Stimulated activated CD4-positive, alpha-beta T cell treated with anti-CD3 and anti-CD28 coated beads, TNF-alpha, amount 100 ng/mL, for 4 hours (primary cell): ENCODE results near the gene TBC1D3E.
"Not testable (repeated sequence)": the region's sequence is repeated elsewhere in the genome, so short reads cannot be mapped to it uniquely, and the experiment has no call there.

ENCODE experiments used
- DNase-seq, 3 experiments: peaks; one replicate each; pipeline ENCODE4 v3.0.0-alpha.2; 2020; ENCODE audit warnings: low read depth in 3 of 3

Gene TBC1D3E

DNA sequence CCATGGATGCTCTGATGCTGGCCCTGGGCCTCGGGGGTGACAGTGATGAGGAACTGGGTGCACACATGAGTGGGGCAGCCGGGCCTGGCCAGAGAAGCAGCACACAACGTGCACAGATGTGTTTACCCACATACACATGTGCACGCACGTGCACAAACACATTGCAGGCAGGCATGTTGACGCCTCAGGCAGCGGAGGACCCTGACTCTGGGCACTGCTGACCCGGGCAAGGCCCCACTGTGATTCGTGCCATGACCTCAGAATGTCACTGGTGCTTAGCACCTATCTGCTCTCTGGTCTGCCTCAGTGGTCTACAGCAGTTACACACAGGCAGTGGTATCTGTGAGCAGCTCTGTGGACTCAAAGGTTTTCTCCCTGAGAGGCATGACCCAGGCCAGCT lies at the start of gene TBC1D3E:
TBC1D3E (plus strand) TSS at position 301 of the 400 bp plus-strand sequence. CDS start 1,545 bp downstream, outside the sequence.
- DNase-seq = not testable (repeated sequence)

DNA sequence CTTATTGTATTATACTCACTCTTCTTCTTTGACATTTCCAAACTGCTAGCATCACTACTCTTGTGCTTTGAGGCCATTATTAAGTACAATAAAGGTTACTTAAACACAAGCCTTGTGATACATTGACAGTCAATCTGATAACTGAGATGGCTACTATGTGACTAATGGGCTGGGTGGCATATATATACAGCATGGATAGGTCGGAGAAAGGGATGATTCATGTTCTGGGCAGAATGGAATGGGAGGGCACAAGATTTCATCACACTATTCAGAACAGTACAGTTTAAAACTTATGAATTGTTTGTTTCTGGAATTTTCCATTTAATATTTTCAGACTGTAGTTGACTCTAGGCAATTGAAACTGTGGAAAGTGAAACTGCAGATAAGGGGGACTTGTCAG lies 40.4 kb upstream of the TBC1D3E start:
- not testable (repeated sequence) for DNase-seq

DNA sequence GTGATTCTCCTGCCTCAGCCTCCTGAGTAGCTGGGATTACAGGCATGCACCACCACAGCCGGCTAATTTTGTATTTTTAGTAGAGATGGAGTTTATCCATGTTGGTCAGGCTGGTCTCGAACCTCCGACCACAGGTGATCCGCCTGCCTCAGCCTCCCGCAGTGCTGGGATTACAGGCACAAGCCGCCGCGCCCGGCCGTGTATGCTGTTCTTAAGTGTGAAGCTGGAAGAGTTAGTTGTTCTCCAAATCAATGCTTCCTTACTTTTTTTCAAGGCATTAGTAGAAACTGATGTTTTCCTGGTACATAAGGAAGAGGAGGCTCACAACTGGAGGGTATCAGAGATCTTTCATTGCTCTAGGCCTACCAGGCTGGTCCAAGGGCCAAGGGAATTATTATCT lies 39.6 kb upstream of the TBC1D3E start:
- not testable (repeated sequence) for DNase-seq

DNA sequence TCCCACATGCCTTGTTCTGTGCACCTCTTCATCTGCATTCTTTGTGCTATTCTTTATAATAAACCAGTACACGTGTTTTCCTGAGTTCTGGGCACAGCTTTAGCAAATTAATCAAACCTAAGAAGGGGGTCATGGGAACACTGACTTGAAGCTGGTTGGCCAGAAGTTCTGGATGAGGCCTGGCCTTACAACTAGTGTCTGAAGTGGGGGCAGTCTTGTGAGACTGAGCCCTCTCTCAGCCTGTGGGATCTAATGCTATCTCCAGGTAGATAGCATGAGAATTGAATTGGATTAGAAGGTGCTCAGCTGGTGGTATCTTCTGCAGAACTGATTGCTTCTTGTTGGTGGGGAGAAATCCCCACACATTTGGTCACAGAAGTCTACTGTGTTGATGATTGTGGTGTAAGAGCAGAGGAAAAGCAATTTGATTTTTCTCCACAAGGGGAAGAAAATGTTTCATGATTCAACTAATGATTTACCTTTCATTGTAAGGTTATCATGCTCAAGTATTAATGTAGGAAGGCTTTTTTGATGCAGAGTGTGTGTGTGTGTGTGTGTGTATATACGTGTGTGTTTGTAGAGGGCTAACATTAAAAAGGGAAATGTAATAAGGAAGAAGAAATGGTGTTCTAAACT lies 33.6 kb upstream of the TBC1D3E start:
- not testable (repeated sequence) for DNase-seq

DNA sequence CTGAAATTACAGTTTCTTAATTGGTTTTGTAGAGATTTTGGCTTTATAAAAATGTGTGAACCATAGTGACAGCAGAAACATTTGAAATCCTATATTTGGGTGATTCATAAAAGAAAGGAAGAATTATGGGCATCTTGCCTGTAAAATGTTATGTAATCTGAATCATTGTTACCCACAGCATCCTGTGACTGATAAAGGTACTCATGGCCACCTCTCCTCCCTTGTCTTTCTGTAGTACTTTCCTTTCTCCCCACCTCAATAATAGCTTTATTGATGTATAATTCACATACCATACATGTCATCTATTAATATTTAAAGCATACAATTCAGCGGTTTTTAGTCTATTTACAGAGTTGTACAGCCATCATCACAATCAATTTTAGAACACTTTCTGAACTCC lies 28.5 kb upstream of the TBC1D3E start:
- not testable (repeated sequence) for DNase-seq

DNA sequence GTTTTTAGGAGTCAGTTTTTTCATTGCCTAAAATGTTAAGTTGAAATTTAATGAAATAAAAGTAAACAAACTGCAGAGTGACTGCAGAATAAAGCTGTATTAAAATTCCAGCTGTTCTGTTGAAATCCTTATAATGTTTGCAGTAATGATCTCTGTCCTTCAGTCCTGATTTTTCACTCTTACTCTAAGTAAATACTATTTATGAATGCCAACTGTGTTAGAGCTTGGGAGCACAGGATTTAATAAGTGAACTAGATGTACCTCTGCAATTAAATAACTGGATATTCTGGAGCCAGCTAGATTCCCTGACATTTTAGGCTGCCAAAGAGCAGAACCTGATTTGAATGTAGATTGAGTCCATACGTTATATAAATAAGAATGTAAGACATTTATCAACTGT lies 7.9 kb upstream of the TBC1D3E start:
- DNase-seq = not testable (repeated sequence)

DNA sequence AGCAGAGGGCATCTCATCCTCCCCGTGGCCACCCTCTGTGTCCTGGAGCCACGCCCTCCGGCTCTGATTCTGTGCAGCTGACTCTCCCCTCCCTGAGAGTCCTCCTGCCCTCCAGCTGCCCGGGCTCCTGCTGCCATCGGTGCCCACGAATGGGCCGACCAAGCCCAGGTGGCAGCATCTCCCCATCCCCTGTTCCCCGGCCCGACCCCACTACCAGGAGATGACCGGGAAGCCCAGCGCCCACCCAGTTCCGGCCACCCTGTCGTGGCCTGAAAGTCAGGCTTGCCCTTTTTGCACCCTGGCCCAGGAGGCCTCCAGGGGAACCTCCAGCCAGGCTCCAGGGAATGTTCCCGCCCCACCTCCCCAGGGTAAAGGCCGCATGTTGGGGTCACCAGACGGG lies 7.1 kb downstream of the TBC1D3E start:
- DNase-seq = not testable (repeated sequence)
